Mucosa of descending colon (tissue), 3 donors: ENCODE results near the gene ASTN2. TPM values are rescaled to one million over a fixed set of nuclear protein-coding genes. Genes with fewer than 3 reads are reported as not detected.

Source experiments
- ATAC-seq: fragments of 200-7000 bp; cut with Tn5 transposase; one replicate; pipeline ENCODE4 v1.9.1; 2020; ENCODE audit warnings: mild to moderate bottlenecking, moderate library complexity
- DNase-seq, 3 donors: peaks; one replicate each; pipeline ENCODE4 v3.0.0-alpha.2; 2020
- H3K36me3 ChIP-seq: fragments of 200-600 bp; one replicate; pipeline ENCODE4 v1.8.0; 2021; ENCODE audit warnings: low read depth, mild to moderate bottlenecking
- H3K4me1 ChIP-seq: fragments of 200-600 bp; one replicate; pipeline ENCODE4 v1.8.0; 2021; ENCODE audit warnings: low read depth, mild to moderate bottlenecking
- H3K4me3 ChIP-seq: fragments of 200-600 bp; one replicate; pipeline ENCODE4 v1.8.0; 2021; ENCODE audit warnings: mild to moderate bottlenecking
- H3K9me3 ChIP-seq: fragments of 200-600 bp; one replicate; pipeline ENCODE4 v1.8.0; 2021; ENCODE audit warnings: mild to moderate bottlenecking
- CTCF ChIP-seq: fragments of 200-600 bp; IDR thresholded peaks from one replicate; pipeline ENCODE4 v1.8.0; 2022; ENCODE audit warnings: antibody characterized with exemption, mild to moderate bottlenecking
- intact Hi-C, 2 donors: fragments of 100-400 bp; cut with DNase I in 1 of 2; cut with micrococcal nuclease in 1 of 2; formaldehyde crosslinking; loops; one replicate each; pipeline versions ENCODE4 v1.11.0 to v1.11.1; 2022; cut with DNase I, micrococcal nuclease
- total RNA-seq, 3 donors: library from RNA; stranded (reverse); fragmentation: NEBNext Ultra II Directional in 2 of 3; extraction: Animal tissue kit (Norgen Biotek cat#: 25700) in 2 of 3; gene quantifications; one replicate each; pipeline versions ENCODE4 v1.2.1 to v1.2.4, GENCODE V29; 2021 to 2023
- donor health status: DM: no; HTN: no; CAD: no; lungs with moderate emphysema.
- donor health status: DM: no; HTN: no; CAD: no.
- donor health status: DM: no; HTN: yes; CAD: no.

The ASTN2 gene
- total RNA-seq, 3 donors from 2014 or later = 3.5 to 6.1 (median 5.4) TPM

- Histone ChIP-seq H3K36me3 (no peaks in the 10 kb centered on the region), H3K9me3 (no peaks in the 10 kb centered on the region), H3K4me3 (no peak overlapping the region), H3K4me1 (no peaks in the 10 kb centered on the region)
- intact Hi-C loops = no loop called here
- ATAC-seq (no peak), DNase-seq (no peak)
- no peak for TF ChIP-seq CTCF
Observed at GRCh38 chr9:117409321-117409720, 5.5 kb downstream of the ASTN2 start.

GRCh38 chr9:117407436-117408022 lies 7.3 kb downstream of the ASTN2 start:
- TF ChIP-seq CTCF = no peak
- H3K4me1 ChIP-seq = no peaks in the 10 kb centered on the region
- DNase-seq = no peak
- no peak overlapping the region for H3K4me3 ChIP-seq
- no peak for ATAC-seq
- H3K9me3 ChIP-seq = no peaks in the 10 kb centered on the region
- intact Hi-C loops = no loop called here
- no peaks in the 10 kb centered on the region for H3K36me3 ChIP-seq

GRCh38 chr9:117405950-117406705 lies 8.7 kb downstream of the ASTN2 start:
- H3K4me3 ChIP-seq = no peak overlapping the region
- DNase-seq (no peak), ATAC-seq (no peak)
- no peak for TF ChIP-seq CTCF
- no peaks in the 10 kb centered on the region for H3K36me3 ChIP-seq
- no peaks in the 10 kb centered on the region for H3K4me1 ChIP-seq
- no peaks in the 10 kb centered on the region for H3K9me3 ChIP-seq
- intact Hi-C loops = no loop called here

GRCh38 chr9:117403848-117404247 lies 11.0 kb downstream of the ASTN2 start:
- Histone ChIP-seq H3K9me3 (no peaks in the 10 kb centered on the region), H3K4me1 (no peaks in the 10 kb centered on the region), H3K4me3 (no peak overlapping the region), H3K36me3 (no peaks in the 10 kb centered on the region)
- no peak for DNase-seq
- ATAC-seq = no peak
- no peak for TF ChIP-seq CTCF
- intact Hi-C loops = no loop called here

- no peak for DNase-seq
- no peak for TF ChIP-seq CTCF
- Histone ChIP-seq H3K36me3 (no peaks in the 10 kb centered on the region), H3K9me3 (no peaks in the 10 kb centered on the region), H3K4me3 (no peak overlapping the region), H3K4me1 (no peaks in the 10 kb centered on the region)
- no peak for ATAC-seq
- intact Hi-C loops = no loop called here
Observed at GRCh38 chr9:117403403-117403811, 11.4 kb downstream of the ASTN2 start.
